H1 (cell line): ENCODE data around the gene SPATS2L. TPM values are rescaled to one million over a fixed set of nuclear protein-coding genes. Genes with fewer than 3 reads are reported as not detected.

Experiments used
- CTCF ChIA-PET: fragments of 300-600 bp; sonication (Branson Sonifier 250); formaldehyde crosslinking; loops from one replicate; lab custom pipeline; 2021; ENCODE audit not compliant: partially characterized antibody; lab: Charles Lee
- POLR2A ChIA-PET: fragments of 300-600 bp; sonication (Branson Sonifier 250); formaldehyde crosslinking; loops from one replicate; lab custom pipeline; 2021; ENCODE audit warnings: inconsistent platforms; ENCODE audit not compliant: partially characterized antibody; lab: Charles Lee
- DNase-seq, 2 experiments: peaks; one replicate each; pipeline versions ENCODE4 v3.0.0 to v3.0.0-alpha.2; 2010 to 2022; ENCODE audit warnings: low spot score in 2 of 2, low read depth in 1 of 2, mixed read lengths in 1 of 2
- FAIRE-seq: peaks from 2 replicates; lab custom pipeline; 2011; peaks lifted over from hg19 to GRCh38; lab: Jason Lieb, UNC
- H2AFZ ChIP-seq: 2 replicates; pipeline ENCODE4 v1.8.1; 2012; ENCODE audit warnings: low read length, inconsistent platforms
- H2AK5ac ChIP-seq: 2 replicates; pipeline ENCODE4 v1.6.1; 2013; ENCODE audit warnings: low read depth, low read length
- H2BK120ac ChIP-seq: replicated peaks from 2 replicates; pipeline ENCODE3; 2013; ENCODE audit warnings: low read depth, low read length, inconsistent platforms
- H2BK12ac ChIP-seq: 2 replicates; pipeline ENCODE4 v1.6.1; 2013; ENCODE audit warnings: low read depth, low read length
- H2BK15ac ChIP-seq: 2 replicates; pipeline ENCODE4 v1.6.1; 2013; ENCODE audit warnings: low read length
- H2BK20ac ChIP-seq: 2 replicates; pipeline ENCODE4 v1.6.1; 2013; ENCODE audit warnings: low read length
- H2BK5ac ChIP-seq: 2 replicates; pipeline ENCODE4 v1.6.1; 2013; ENCODE audit warnings: low read depth, low read length
- H3K14ac ChIP-seq: 2 replicates; pipeline ENCODE4 v1.6.1; 2013; ENCODE audit warnings: inconsistent platforms; ENCODE audit not compliant: insufficient read length
- H3K18ac ChIP-seq: 2 replicates; pipeline ENCODE4 v1.6.1; 2013; ENCODE audit warnings: low read length; ENCODE audit errors: extremely low read depth
- H3K23ac ChIP-seq: 2 replicates; pipeline ENCODE4 v1.6.1; 2013; ENCODE audit warnings: inconsistent platforms; ENCODE audit not compliant: insufficient read length
- H3K23me2 ChIP-seq: 2 replicates; pipeline ENCODE4 v1.6.1; 2013; ENCODE audit warnings: low read depth, low read length
- H3K27ac ChIP-seq: 2 replicates; pipeline ENCODE4 v1.6.1; 2011; ENCODE audit warnings: low read depth, low read length, inconsistent platforms
- H3K27me3 ChIP-seq, 4 experiments: replicated peaks in 1 of 4; 1 replicate in 1 of 4; 2 replicates in 3 of 4; pipeline versions ENCODE4 v1.6.1 to v1.8.1; 2011 to 2013; ENCODE audit warnings: low read length in 3 of 4, mild to moderate bottlenecking in 3 of 4, inconsistent platforms in 2 of 4, mixed read lengths in 2 of 4, moderate library complexity in 1 of 4; ENCODE audit not compliant: control insufficient read depth in 3 of 4, insufficient read depth in 3 of 4; ENCODE audit errors: extremely low read depth in 1 of 4
- H3K36me3 ChIP-seq, 4 experiments: 2 replicates each; pipeline versions ENCODE4 v1.6.1 to v1.8.1; 2011 to 2013; ENCODE audit warnings: mild to moderate bottlenecking in 4 of 4, low read length in 3 of 4, moderate library complexity in 2 of 4, control low read depth in 1 of 4, inconsistent platforms in 1 of 4; ENCODE audit not compliant: insufficient read depth in 4 of 4, control insufficient read depth in 2 of 4
- H3K4ac ChIP-seq: replicated peaks from 2 replicates; pipeline ENCODE3; 2013; ENCODE audit warnings: low read length, low read depth, mixed read lengths, inconsistent platforms; ENCODE audit not compliant: insufficient read length
- H3K4me1 ChIP-seq, 4 experiments: replicated peaks in 1 of 4; 1 replicate in 1 of 4; 2 replicates in 3 of 4; pipeline versions ENCODE4 v1.6.1 to v1.8.1; 2011 to 2013; ENCODE audit warnings: low read length in 3 of 4, inconsistent platforms in 2 of 4, mixed read lengths in 1 of 4; ENCODE audit not compliant: insufficient read depth in 4 of 4, control insufficient read depth in 3 of 4
- H3K4me2 ChIP-seq, 2 experiments: 2 replicates each; pipeline versions ENCODE4 v1.6.1 to v1.8.1; 2011 to 2013; ENCODE audit warnings: low read depth in 2 of 2, low read length in 2 of 2, control low read depth in 1 of 2, inconsistent platforms in 1 of 2, mild to moderate bottlenecking in 1 of 2; ENCODE audit not compliant: insufficient read depth in 1 of 2
- H3K4me3 ChIP-seq, 4 experiments: fragments of 200-600, 300-600 bp in 1 of 4; sonication (generic), shearing (Covaris generic), sonication (Bioruptor Twin) in 1 of 4; 2 replicates each; pipeline versions ENCODE4 v1.5.1 to v1.8.1; 2011 to 2016; ENCODE audit warnings: low read length in 4 of 4, low read depth in 3 of 4, control low read depth in 2 of 4, inconsistent platforms in 2 of 4, mild to moderate bottlenecking in 2 of 4, mixed read lengths in 1 of 4, moderate library complexity in 1 of 4; ENCODE audit not compliant: insufficient read depth in 2 of 4; ENCODE audit errors: extremely low read depth in 1 of 4
- H3K56ac ChIP-seq: replicated peaks from 2 replicates; pipeline ENCODE3; 2013; ENCODE audit warnings: low read depth, mild to moderate bottlenecking, mixed read lengths, low read length, inconsistent platforms; ENCODE audit not compliant: insufficient read length
- H3K79me1 ChIP-seq: 2 replicates; pipeline ENCODE4 v1.6.1; 2013; ENCODE audit warnings: low read depth, low read length, control low read depth
- H3K79me2 ChIP-seq, 2 experiments: 2 replicates each; pipeline versions ENCODE4 v1.6.1 to v1.8.1; 2012 to 2013; ENCODE audit warnings: low read length in 2 of 2, mild to moderate bottlenecking in 2 of 2, inconsistent platforms in 1 of 2; ENCODE audit not compliant: insufficient read depth in 2 of 2, control insufficient read depth in 1 of 2
- H3K9ac ChIP-seq, 4 experiments: replicated peaks in 1 of 4; 1 replicate in 1 of 4; 2 replicates in 3 of 4; pipeline versions ENCODE4 v1.6.1 to v1.8.1; 2011 to 2013; ENCODE audit warnings: low read depth in 3 of 4, low read length in 3 of 4, control low read depth in 2 of 4, mild to moderate bottlenecking in 2 of 4, moderate library complexity in 2 of 4, inconsistent platforms in 1 of 4; ENCODE audit errors: extremely low read depth in 1 of 4
- H3K9me3 ChIP-seq, 2 experiments: 2 replicates each; pipeline versions ENCODE4 v1.6.1 to v1.8.1; 2012 to 2013; ENCODE audit warnings: mild to moderate bottlenecking in 2 of 2, moderate library complexity in 2 of 2, control low read depth in 1 of 2, inconsistent platforms in 1 of 2, low read depth in 1 of 2, low read length in 1 of 2, mixed read lengths in 1 of 2; ENCODE audit not compliant: insufficient read depth in 2 of 2
- H4K20me1 ChIP-seq, 2 experiments: replicated peaks in 1 of 2; 2 replicates each; pipeline versions ENCODE3 to v1.8.1; 2011 to 2013; ENCODE audit warnings: inconsistent platforms in 2 of 2, low read length in 2 of 2, mild to moderate bottlenecking in 1 of 2; ENCODE audit not compliant: insufficient read depth in 2 of 2, control insufficient read depth in 1 of 2
- H4K5ac ChIP-seq: 2 replicates; pipeline ENCODE4 v1.6.1; 2013; ENCODE audit warnings: low read length, low read depth, mixed read lengths, inconsistent platforms; ENCODE audit not compliant: insufficient read length
- H4K8ac ChIP-seq: 2 replicates; pipeline ENCODE4 v1.8.0; 2013; ENCODE audit warnings: mild to moderate bottlenecking, moderate library complexity, low read length, inconsistent platforms; ENCODE audit not compliant: insufficient read depth; ENCODE audit errors: extremely low read depth
- H4K91ac ChIP-seq: replicated peaks from 2 replicates; pipeline ENCODE3; 2013; ENCODE audit warnings: low read length, mixed read lengths, inconsistent platforms; ENCODE audit not compliant: insufficient read length
- SP2 ChIP-seq: IDR thresholded peaks from 2 replicates; pipeline ENCODE4 v1.6.1; 2012; ENCODE audit warnings: mild to moderate bottlenecking, low read length, inconsistent platforms
- WGBS, 2 experiments: shearing (Covaris generic) in 1 of 2; methylation state at CpG; one replicate each; pipeline versions ENCODE4 v1.1.6 to v1.1.7; 2013 to 2015; ENCODE audit warnings: low lambda C conversion rate in 2 of 2, mixed read lengths in 2 of 2, inconsistent platforms in 1 of 2, low coverage in 1 of 2, missing lambda C conversion rate in 1 of 2; ENCODE audit not compliant: insufficient replicate concordance in 2 of 2, insufficient coverage in 1 of 2, insufficient read length in 1 of 2; ENCODE audit errors: extremely low coverage in 1 of 2, missing lambda C conversion rate in 1 of 2; 5-methylcytosine and 5-hydroxymethylcytosine counted together
- polyA plus RNA-seq, 7 experiments: library from polyadenylated mRNA; depleted of rRNA in 3 of 7; stranded (reverse) in 5 of 7; unstranded in 2 of 7; fragments of >200 nt in 5 of 7; fragments of 200-250 nt in 2 of 7; gene quantifications; 1 replicate in 5 of 7; 2 replicates in 1 of 7; 4 replicates in 1 of 7; pipeline versions ENCODE4 v1.2.1 to v1.2.3, GENCODE V29; 2011 to 2013; ENCODE audit warnings: missing spikeins in 2 of 7, mixed read lengths in 2 of 7
- total RNA-seq: library from RNA; stranded (reverse); fragmentation: NEBNext Ultra II Directional; extraction: Animal tissue kit (Norgen Biotek cat#: 25700); gene quantifications from 2 replicates; pipeline ENCODE4 v1.2.1, GENCODE V29; 2021

SPATS2L gene
- total and polyA plus RNA-seq, 2 of the 8 experiments (the other 6 are each of a cell fraction or from before 2014, with no cell fraction given) = 67.3 to 189 TPM

GRCh38 chr2:200523158-200523557 lies 216.7 kb downstream of the SPATS2L start:
- Histone ChIP-seq H2BK12ac (no peak overlapping the region), H4K20me1 (peaks cover 0 to 3% of the 10 kb centered on the region in 2 experiments), H3K9me3 (no peaks in the 10 kb centered on the region), H4K91ac (no peak overlapping the region), H4K5ac (no peak overlapping the region), H3K79me1 (0 out of 2 replicates have a peak, but pooled peaks cover 2% of the 10 kb centered on the region), H3K4me1 (peaks cover 0 to 3% (median 1%) of the 10 kb centered on the region in 4 experiments; a peak in 5 of 7 replicates), H2BK20ac (no peak overlapping the region), H3K23ac (no peak overlapping the region), H2BK120ac (no peak overlapping the region), H3K4me2 (no peak overlapping the region), H3K27me3 (peaks cover 0 to 5% (median 1%) of the 10 kb centered on the region in 4 experiments; a peak in 3 of 7 replicates), H3K27ac (no peak overlapping the region), H2BK5ac (no peak overlapping the region), H3K56ac (no peak overlapping the region), H2AFZ (no peak overlapping the region; the same call in 1 of the 2 replicates), H3K14ac (no peak overlapping the region), H2BK15ac (no peak overlapping the region), H3K18ac (no peak overlapping the region), H3K4ac (peak overlapping the region; percentile 47), H3K79me2 (peaks cover 0 to 18% of the 10 kb centered on the region in 2 experiments; a peak in 2 of 4 replicates), H3K4me3 (no peak overlapping the region), H3K23me2 (peaks cover 7% of the 10 kb centered on the region), H4K8ac (no peak overlapping the region), H3K9ac (no peak overlapping the region), H2AK5ac (no peak overlapping the region), H3K36me3 (no peaks in the 10 kb centered on the region)
- no peak for TF ChIP-seq SP2
- WGBS, 2 experiments = 84% methylated on average over 3 of the region's 3 CpGs; no CpG with 5 or more reads in 1 of the 2 experiments
- DNase-seq (no peak), FAIRE-seq (no peak)
- POLR2A ChIA-PET = interaction anchor here (1.5 kb wide), 1 partner anchor 11 kb away, joined by 4 read pairs; no protein-coding TSS in a partner anchor
- CTCF ChIA-PET = interaction anchor here (0.8 to 5.5 kb wide), 6 partner anchors 8 to 550 kb away, joined by 3 to 29 read pairs (median 4); partner anchors contain the start of gene KCTD18
